Peyer's patch (tissue), 4 donors: ENCODE data around the gene TMEM170B.

Experiments used
- POLR2A ChIP-seq, 2 donors: fragments of 450-650 bp; IDR thresholded peaks; one replicate each; pipeline ENCODE4 v1.5.1; 2017; ENCODE audit warnings: antibody characterized with exemption in 2 of 2, mild to moderate bottlenecking in 2 of 2, moderate library complexity in 2 of 2
- TF ChIP-seq, protein P1 (sequence below), 6 experiments: fragments of 450-650 bp in 4 of 6; fragments of 200-600 bp in 2 of 6; sonication (generic) in 1 of 6; IDR thresholded peaks; one replicate each; pipeline ENCODE4 v1.5.1; 2017 to 2019; ENCODE audit warnings: antibody characterized with exemption in 6 of 6, mild to moderate bottlenecking in 3 of 6, moderate library complexity in 1 of 6

DNA sequence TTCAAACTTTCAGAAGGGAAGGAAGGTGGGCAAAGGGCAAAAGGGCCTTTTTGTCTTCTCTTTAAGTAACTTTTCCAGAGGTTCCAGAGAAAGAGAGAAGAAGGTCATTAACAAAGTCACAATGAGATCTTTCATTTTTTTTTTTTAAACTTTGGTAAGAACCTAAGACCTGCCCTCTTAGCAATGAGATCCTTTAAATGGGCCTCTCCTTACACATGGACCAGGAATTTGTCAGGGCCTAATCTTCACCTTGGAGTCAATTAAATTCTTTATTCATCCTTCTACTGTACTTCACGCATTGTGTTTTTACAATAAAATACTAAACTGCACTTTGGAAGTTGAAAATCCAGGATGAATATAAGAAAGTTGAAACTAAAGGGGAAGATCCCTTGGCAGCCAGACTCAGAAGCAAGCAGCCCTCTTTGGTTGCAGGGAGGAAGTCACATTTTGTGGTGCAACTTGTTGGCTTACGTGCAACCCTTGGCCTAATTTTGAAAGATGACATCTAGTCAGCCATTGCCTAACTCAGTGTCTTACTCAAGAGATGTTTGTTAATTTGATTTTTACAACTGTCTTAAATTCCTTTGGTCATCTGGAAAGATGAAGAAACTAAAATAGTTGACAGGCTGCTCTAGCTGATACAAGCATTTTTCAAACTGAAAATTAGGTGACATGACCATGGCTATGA, 11.9 kb upstream of the TMEM170B start:
- TF ChIP-seq POLR2A (IDR thresholded peaks at IDR 0.05), result no peak
- TF ChIP-seq, protein P1, sequence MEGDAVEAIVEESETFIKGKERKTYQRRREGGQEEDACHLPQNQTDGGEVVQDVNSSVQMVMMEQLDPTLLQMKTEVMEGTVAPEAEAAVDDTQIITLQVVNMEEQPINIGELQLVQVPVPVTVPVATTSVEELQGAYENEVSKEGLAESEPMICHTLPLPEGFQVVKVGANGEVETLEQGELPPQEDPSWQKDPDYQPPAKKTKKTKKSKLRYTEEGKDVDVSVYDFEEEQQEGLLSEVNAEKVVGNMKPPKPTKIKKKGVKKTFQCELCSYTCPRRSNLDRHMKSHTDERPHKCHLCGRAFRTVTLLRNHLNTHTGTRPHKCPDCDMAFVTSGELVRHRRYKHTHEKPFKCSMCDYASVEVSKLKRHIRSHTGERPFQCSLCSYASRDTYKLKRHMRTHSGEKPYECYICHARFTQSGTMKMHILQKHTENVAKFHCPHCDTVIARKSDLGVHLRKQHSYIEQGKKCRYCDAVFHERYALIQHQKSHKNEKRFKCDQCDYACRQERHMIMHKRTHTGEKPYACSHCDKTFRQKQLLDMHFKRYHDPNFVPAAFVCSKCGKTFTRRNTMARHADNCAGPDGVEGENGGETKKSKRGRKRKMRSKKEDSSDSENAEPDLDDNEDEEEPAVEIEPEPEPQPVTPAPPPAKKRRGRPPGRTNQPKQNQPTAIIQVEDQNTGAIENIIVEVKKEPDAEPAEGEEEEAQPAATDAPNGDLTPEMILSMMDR (IDR thresholded peaks at IDR 0.05), result no peak
